CD4-positive, alpha-beta T cell treated with Interleukin-2 at 100 ng/mL for 4 hours (primary cell): ENCODE results near the gene LACRT.
A peak's percentile ranks its signal among the peaks of the same experiment; 100 is the strongest.
"Not testable (repeated sequence)": the region's sequence is repeated elsewhere in the genome, so short reads cannot be mapped to it uniquely, and the experiment has no call there.

Experiments used
- DNase-seq: peaks from one replicate; pipeline ENCODE4 v3.0.0-alpha.2; 2020; ENCODE audit warnings: low spot score

The LACRT gene, protein sequence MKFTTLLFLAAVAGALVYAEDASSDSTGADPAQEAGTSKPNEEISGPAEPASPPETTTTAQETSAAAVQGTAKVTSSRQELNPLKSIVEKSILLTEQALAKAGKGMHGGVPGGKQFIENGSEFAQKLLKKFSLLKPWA

DNA sequence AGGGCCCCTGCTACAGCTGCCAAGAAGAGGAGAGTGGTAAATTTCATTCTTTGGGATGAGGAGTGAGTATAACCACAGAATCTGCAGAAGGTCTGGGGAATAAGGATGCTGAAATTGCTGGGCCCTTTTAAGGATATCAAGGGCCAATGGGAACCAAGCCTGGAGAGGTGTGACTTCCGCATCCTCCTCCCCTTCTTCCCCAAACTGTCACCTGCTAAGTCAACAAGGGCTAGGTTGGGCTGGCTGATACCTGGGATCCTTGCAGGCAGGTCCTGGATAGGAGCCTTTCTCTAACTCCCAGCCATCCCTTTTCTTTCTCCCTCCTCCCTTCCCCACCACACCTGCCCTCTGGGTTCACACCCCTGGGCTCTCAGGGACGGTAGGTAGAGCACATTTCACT is at the start of gene LACRT:
Gene LACRT, minus strand, starts transcription at position 101 of the 400 bp plus-strand sequence. Its CDS starts 54 bp downstream, at position 47.
- no peak for DNase-seq

DNA sequence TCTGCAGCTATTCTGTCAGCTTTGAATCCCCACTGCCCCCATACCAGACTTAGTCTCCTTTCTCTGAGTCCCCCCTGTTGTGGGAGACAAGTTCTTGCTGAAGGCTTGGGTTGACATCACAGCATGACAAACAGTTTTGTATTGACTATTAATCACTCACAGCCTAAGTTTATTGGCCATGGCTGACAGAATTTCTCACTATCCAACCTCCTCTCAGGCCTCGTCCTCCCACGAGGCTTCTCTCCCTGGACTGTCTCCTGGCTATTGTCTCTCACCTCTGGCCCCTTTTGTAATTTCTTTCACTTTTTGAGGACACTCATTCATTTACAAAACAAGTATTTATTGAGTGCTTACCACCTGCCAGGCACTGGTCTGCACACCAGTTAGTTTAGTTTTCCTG is 48.7 kb upstream of the LACRT start:
- no peak for DNase-seq

DNA sequence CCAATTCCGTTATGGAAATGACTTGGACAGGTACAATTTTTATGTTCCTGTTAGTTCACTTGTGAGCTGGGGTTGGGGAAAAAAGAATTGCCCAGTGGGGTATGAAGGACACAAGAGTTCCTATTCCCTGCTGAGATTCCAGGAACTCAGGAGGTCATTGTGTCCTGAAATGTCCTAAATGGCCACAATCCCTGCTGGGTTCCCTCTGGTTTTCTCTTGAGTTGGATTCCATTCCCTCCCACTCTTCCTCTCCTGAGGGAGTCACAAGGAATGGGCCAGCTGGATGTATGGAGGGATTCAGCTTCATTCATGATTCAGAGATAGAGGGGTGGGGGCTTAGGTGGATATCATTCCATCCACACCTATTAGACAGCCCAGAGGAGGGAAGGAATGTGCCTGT is 48.0 kb upstream of the LACRT start:
- no peak for DNase-seq

DNA sequence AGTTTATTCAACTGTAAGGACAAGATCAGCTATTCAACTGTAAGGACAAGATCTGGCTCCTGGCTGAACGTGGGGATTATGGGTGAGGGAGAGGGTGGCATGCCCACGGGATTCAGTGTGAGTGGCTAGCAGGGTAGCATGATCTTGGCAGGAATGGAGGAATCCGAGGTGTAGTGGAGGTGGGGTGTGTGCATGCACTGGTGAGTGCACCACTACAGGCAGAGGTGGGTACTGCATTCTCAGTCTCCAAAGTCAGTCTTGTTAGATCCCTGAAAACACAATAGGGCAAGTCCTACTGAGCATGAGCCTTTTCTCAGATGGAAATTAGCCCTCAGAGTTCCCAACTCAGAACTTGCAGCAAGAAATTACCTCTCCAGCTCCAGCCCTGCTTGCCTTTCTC is 45.7 kb upstream of the LACRT start:
- no peak for DNase-seq

DNA sequence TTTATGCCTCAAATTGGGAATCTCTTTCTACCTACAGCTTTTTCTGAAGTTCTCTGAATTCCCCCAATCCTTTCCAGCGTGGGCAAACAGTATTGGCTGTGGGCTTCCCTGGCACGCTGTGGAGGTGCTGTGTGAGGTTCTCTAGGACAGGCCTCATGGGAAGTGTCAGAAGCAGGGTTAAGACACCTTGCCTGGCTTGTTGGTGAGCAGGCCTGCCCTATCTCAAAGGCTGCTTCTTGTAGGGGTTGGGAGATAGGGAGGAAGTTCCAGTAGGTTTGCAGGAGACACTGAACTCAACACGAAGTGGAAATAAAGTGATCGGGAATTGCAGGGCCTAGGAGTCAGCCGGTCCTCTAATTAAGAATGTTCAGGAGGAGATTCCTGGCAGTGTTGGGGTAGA is 43.4 kb upstream of the LACRT start:
- DNase-seq, result no peak

DNA sequence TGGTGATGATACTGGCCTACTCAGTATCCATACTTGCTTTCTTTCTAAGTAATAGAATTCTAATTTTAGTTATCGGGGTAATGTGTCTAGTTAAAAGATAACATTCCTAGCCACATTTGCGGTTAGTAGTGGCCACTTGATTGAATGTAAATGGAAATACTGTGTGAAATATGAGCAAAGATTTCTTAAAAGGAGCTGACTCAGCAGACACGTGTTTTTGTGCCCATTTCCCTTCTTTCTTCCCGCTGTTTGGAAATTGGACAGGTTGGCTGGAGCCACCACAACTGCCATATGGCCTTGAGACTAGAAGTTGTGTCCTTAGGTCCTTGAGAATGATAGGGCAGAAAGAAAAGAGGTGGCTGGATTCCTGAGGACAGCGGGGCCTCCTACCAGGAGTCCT is 33.2 kb upstream of the LACRT start:
- no peak for DNase-seq

DNA sequence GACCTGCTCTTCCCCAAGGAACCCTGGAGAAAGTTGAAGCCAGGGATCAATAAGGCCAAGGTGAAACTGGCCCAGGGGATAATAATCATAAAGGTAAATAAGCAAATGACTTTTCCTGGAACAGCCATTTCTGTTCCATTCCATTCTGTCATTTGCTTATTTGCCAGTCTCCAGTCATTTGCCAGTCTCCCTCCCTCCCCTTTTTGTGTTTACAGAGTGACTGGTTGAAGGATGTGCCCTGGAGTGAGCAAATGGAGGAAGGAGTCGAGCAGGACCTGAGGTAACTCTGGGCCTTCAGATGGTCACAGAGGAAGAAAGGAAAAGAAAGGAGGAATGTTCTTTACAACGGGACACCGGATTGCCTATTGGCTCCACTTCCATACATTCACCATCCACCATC is 31.3 kb upstream of the LACRT start:
- no peak for DNase-seq

DNA sequence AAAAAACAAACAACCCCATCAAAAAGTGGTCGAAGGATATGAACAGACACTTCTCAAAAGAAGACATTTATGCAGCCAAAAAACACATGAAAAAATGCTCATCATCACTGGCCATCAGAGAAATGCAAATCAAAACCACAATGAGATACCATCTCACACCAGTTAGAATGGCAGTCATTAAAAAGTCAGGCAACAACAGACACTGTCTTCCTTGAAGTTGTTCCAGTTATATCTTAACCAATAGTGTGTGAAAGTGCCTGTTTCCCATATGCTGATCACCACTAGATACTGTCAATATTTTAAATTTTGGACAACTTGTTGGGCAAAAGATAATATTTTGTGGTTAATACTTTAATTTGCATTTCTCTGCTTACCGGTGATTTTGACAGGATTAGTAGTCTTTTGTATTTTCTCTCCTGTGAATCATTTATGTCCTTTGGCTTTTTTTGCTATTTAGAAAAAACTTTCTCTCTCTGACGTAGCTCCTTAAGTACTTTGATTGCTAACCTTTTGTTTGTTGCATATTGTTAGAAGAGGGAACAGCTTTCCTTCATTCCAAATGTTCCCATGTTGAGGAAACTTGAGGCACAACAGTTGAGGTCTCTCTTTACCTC is 30.4 kb upstream of the LACRT start:
- not testable (repeated sequence) for DNase-seq

DNA sequence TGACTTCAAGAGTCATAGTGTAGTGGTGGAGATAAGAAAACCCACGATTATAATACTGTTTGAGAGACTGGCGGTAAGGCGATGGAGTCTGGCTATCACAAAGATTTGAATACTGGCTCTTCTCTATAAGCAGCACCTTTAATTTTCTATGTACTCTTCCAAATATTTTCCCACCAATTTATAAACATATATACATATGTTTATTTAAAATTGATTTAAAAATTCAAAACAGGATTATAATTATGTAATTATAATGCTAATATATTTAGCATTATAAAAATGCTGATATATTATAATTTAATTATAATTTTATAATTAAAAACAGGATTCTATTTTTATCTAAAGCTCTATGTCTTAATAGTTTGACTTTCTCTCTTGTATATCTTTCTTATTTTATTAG is 28.9 kb upstream of the LACRT start:
- DNase-seq, result no peak

DNA sequence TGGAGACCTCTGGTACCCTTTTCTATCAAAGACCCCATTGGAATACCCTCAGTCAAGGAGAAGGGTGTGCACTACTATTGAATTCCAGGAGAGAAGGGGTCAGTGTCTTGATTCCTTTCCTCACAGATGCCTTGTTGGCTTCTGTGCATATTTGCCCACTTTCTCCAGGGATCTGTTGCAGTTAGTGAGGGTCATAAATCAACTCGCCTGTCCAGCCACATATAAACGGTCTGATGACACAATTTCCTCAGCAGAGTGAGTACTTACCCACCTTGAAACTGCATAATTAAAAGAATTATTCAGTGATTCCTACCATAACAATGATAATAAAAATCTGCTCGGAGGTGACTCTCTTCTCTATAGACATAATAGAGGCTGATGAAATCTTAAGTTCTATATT is 27.3 kb upstream of the LACRT start:
- DNase-seq, result no peak

DNA sequence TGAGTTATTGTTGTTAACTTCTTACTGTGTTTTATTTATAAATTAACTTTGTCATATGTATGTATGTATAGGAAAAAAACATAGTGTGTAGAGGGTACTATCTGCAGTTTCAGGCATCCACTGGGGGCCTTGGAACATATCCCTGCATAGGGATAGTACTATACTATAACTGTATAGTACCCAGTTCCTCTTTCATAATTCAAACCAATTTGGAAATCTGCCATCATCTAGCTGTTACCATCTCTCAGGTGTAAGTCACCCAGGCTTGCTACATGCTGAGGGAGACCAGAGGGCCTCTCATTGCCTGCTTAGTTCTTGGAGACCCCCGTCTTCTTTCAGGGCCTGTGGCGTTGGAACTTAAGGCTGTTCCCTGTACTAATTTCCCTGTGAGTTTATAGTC is 26.4 kb upstream of the LACRT start:
- no peak for DNase-seq

DNA sequence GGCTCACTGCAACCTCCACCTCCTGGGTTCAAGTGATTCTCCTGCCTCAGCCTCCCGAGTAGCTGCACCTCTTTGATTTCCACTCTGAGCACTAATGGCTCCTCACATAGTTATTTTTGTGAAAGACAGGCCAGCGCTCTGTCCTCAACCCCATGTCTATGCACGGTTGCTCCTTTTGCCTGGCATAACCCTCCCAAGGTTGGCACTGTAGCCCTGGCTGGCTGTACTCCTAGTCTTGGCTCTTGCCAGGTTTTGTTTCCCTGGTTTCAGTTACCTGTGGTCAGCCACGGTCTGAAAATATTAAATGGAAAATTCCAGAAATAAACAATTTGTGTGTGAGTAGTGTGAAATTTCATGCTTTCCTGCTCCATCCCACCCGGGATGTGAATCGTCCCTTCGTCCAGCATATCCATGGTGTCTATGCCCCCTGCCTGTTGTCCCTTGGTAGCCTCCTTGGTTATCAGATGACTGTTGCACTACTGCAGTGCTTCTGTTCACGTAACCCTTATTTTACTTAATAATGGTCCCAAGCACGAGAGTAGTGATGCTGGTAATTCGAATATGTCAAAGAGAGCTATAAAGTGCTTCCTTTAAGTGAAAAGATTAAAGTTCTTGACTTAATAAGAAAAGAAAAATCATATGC is 25.7 kb upstream of the LACRT start:
- DNase-seq, result no peak

DNA sequence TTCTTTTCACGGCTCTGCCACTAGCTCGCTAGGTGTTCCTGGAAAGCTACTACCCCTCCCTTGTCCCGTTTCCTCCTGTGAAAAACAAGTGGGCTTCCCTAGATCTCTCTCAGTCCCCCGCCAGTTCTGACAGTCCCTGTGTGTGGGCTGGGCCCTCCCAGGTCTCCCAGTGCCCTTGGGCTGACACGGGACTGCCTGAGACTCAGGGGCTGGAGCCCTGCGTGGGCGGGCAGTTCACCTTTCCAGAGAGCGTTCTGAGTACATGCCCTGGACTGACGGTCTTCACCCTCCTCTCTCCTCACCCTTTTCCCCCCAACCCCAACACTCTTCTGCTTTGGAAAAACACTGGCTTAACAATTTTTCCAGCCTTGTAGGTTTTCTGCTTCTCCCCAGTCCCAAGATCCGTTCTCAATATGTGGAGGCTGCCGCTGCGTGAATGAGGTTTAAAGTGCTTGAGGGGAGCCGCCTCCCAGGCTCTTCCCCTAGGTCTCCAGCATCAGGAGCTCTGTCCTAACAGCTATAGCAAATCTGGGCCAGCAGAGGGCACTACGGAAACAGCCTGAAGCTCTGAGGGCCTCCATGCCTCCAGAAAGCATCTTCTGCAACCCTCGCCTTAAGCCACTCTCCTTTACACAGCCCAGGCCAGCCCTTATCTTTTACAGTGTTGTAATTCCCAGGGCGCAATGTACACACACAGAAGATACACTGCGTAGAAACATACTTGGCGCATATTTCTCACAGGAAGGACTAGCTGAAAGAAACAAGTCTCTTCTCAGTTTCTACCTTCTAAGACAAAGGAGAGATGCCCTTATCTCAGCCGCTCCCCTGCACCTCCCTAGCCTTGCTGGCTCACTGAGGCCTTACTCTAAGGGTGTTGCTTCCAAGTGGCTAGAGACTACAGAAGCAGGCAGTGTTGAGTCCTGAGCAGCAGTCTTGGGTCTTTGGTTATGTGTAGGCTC is 23.9 kb upstream of the LACRT start:
- peak; percentile 38 for DNase-seq

DNA sequence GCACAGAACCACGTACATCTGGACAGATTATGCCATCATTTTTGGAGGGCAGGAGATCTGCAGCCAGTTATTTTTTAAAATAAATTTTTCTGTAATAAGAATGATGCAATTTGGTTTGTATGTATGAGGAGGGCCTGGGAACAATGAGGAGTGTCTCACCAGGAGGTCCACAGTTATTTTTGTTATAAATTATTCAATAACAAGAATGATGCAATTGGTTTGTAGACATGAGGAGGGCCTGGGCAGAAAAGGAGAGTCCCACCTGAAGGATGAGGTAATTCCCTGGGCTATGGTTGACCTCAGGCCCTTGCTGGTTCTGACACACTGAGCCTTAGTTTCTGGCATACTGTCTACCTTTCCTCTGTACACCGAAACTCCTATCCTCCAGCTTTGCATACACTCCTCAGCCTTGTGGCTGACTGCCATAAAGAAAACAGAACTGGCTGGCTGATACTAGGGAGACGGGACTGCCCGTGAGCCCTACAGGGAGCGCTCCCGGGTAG is 22.5 kb upstream of the LACRT start:
- no peak for DNase-seq

DNA sequence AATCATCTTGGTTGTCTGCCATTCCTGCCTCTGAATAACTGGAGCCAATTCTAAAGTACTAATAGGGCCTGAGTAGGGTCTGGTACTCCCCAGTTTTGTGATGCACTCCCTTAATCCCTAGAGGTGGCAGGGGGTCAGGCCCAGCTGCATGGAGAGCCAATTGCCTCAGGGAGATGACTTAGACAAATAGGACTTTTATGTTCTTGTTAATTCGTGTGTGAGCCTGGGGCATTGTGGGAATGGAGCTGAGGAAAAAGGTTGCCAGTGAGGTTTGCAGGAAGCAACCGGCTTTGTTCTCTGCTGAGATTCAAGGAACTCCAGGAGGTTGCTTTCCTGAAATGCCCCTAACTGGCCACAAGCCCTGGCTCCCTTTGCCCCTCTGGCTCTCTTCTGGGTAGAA is 20.2 kb upstream of the LACRT start:
- DNase-seq, result no peak

DNA sequence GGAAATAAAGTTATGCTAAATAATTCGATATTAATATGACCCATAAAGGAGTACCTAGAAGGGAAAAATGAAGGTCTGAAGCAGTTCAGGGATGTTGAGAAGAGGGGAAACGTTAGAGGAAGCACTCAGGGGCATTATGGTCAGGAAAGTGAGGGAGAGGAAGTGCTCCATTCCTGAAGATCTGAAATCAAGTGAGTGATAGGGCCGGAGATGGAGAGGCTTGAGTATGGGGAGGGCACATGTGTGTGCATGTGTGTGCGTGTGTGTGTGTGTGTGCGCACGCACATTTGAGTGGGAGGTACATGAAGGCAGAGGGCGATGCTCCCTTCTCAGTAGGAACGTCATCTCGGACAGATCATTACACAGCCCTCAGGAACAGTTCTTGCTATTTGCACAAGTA is 18.3 kb upstream of the LACRT start:
- DNase-seq, result no peak

DNA sequence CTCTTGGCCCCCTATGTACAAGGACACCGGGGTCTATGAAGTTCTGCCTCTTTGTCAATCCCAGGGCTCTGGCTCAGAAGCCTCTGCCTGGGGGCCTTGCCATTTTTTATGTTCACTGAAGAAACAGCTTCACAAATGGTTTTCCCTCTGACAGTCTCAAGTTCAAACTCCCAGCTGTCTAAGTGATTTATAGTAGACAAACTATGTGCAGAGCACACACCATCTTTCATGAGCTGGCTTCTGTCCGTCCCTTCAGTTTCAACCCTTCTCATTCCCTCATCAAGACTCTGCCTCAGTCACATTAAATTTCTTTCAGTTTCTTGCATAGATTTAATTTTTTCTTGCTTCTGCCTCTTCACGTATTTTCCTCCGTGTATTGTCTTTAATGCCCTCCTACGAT is 16.2 kb upstream of the LACRT start:
- DNase-seq, result no peak

DNA sequence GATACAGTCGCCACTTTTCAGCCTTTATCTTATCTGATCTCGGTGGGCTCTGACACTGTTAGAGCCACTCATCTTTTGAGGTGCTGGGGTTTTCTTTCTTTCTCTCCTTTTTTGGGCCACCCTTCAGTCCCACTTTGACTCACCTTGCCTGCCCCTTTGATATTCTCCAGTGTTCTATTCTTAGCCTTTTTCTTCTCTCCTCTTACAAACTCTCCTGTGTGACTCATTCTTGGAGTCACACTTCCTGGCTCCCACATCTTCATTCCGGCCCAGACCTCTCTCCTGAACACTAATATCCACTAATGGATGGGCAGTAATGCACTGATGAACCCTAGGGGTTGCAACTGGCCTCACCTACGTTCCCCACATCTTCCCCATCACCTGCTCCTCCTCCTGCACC is 15.7 kb upstream of the LACRT start:
- DNase-seq, result no peak

DNA sequence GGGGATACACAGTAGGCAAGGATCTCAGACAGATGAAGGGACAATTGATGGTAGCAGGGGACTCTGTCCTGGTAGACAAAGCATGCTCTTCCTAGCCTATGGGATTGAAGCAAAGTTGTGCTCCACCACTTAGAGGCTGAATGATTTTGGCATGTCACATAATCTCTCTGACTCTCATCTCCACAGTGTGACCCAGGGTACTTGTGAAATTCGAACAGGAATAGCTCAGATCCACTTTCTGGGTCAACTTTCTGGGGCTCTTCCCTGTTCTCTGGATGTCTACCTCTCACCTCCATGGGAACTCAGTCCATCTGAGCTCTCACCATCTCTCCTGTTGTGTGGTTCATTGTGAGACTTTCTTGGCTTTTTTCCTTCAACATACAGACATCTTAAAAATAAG is 15.1 kb upstream of the LACRT start:
- DNase-seq, result no peak

DNA sequence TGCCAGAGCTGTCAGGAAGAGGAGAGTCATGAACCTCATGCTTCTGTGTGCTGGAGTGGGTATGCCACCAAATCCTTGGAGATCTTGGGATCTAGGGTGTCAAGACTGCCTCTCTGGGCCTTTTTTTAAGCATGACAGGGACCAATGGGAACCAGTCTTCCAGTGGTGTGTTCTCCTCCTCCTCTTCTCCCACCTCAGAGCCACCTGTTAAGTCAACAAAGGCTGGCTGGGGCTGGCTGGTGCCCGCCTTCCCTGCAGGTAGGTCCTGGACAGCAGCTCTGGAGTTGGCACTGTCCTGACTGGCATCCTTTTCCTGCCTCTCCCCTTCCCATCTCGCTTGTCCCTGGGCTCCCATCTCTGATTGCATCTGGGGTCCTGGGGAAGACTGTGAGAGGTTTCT is 13.6 kb upstream of the LACRT start, which contains the start of gene DCD:
Gene DCD, minus strand, starts transcription at position 101 of the 400 bp plus-strand sequence. Its CDS starts 62 bp downstream, at position 39.
- DNase-seq, result no peak

DNA sequence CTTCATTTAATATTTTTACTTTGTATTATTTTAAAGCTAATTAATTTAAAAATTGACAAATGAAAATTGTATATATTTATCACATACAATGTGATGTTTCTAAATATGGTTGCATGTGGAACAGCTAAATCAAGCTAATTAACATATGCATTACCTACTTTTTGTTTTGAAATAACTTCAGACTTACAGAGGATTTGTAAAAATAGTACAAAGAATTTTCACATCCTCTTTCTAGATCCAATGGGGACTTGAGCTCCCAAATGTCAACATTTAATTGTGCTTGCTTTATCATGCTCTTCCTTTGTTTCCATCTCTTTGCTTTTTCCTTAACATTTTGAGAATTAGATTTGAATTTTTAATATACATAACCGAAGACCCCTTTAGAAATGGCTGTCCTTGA is 6.9 kb upstream of the LACRT start:
- no peak for DNase-seq

DNA sequence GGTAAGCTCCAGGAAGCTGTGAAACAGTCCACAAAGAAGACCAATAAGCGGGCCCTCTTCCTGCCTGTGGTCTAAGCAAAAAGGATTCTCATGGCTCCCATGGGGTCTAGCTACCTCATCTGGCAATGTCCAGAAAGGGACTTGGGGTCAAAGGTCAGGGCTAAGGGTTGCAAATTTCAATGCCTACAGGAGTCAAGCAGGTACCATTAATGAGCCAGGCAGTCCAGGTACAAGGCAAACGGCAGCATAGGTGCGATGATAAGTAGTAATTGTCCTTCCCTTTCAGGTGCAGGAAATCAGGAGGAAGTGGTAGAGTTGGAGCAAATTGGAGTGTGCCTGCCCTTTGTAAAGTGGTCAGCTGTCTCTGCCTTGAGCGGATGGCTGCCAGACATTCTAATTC is 6.4 kb upstream of the LACRT start:
- no peak for DNase-seq
